Frontal cortex (tissue), 4 donors: ENCODE results near the gene RAPGEF1. TPM values are rescaled to one million over a fixed set of nuclear protein-coding genes. Genes with fewer than 3 reads are reported as not detected.
A peak's percentile ranks its signal among the peaks of the same experiment; 100 is the strongest.
"Not testable (repeated sequence)": the region's sequence is repeated elsewhere in the genome, so short reads cannot be mapped to it uniquely, and the experiment has no call there.

Experiments
- DNase-seq, 2 donors: peaks; one replicate each; pipeline ENCODE4 v3.0.0; 2012; ENCODE audit warnings: low spot score in 2 of 2
- FAIRE-seq: peaks from 2 replicates; lab custom pipeline; 2012; peaks lifted over from hg19 to GRCh38; lab: Jason Lieb, UNC
- total RNA-seq: library from RNA; depleted of rRNA; stranded (reverse); fragments of >200 nt; gene quantifications from one replicate; pipeline ENCODE4 v1.2.3, GENCODE V29; 2014
- donor health status: control.
- donor health status: control.
- donor health status: control.

Gene RAPGEF1
- total RNA-seq, 1 donor from 2014 or later: 28.1 TPM

- not testable (repeated sequence) for FAIRE-seq, DNase-seq
Measured at GRCh38 chr9:131753751-131754150, 13.9 kb upstream of the RAPGEF1 start.

- DNase-seq (no peak), FAIRE-seq (no peak)
Measured at GRCh38 chr9:131752231-131752884, 12.5 kb upstream of the RAPGEF1 start.

GRCh38 chr9:131748411-131748955 is 8.6 kb upstream of the RAPGEF1 start:
- no peak for DNase-seq
- no peak for FAIRE-seq

GRCh38 chr9:131747352-131747751 is 7.5 kb upstream of the RAPGEF1 start:
- FAIRE-seq (peak; percentile 6), DNase-seq (peak in 1 of 2 donors; percentile 54)

GRCh38 chr9:131745610-131746009 is 5.7 kb upstream of the RAPGEF1 start:
- no peak for FAIRE-seq
- no peak for DNase-seq

- no peak for FAIRE-seq
- no peak for DNase-seq
Measured at GRCh38 chr9:131744720-131745201, 4.9 kb upstream of the RAPGEF1 start.

GRCh38 chr9:131744171-131744719 is 4.4 kb upstream of the RAPGEF1 start:
- FAIRE-seq (no peak), DNase-seq (no peak)

GRCh38 chr9:131743501-131743900 is 3.6 kb upstream of the RAPGEF1 start:
- DNase-seq (no peak), FAIRE-seq (no peak)

GRCh38 chr9:131743096-131743495 is 3.2 kb upstream of the RAPGEF1 start:
- DNase-seq (no peak), FAIRE-seq (no peak)

- DNase-seq: no peak
- no peak for FAIRE-seq
Measured at GRCh38 chr9:131740898-131741297, 1.0 kb upstream of the RAPGEF1 start.

GRCh38 chr9:131739133-131739958 is 530 bp downstream of the RAPGEF1 start:
- no peak for FAIRE-seq
- DNase-seq: peak; percentile 75 to 83

- no peak for DNase-seq
- no peak for FAIRE-seq
Measured at GRCh38 chr9:131738293-131739132, 1.4 kb downstream of the RAPGEF1 start.

- DNase-seq (no peak), FAIRE-seq (no peak)
Measured at GRCh38 chr9:131737426-131737825, 2.5 kb downstream of the RAPGEF1 start.

- FAIRE-seq: no peak
- DNase-seq: no peak
Measured at GRCh38 chr9:131736431-131736830, 3.4 kb downstream of the RAPGEF1 start.

- no peak for DNase-seq
- FAIRE-seq: no peak
Measured at GRCh38 chr9:131735238-131736128, 4.4 kb downstream of the RAPGEF1 start.

- FAIRE-seq: no peak
Measured at GRCh38 chr9:131734781-131735180, 5.1 kb downstream of the RAPGEF1 start.

GRCh38 chr9:131734165-131734610 is 5.7 kb downstream of the RAPGEF1 start:
- no peak for FAIRE-seq
- DNase-seq: no peak

More at GRCh38 chr9:131734781-131735180, 5.1 kb downstream of the RAPGEF1 start:
- DNase-seq: no peak

GRCh38 chr9:131733541-131734061 is 6.3 kb downstream of the RAPGEF1 start:
- DNase-seq (no peak), FAIRE-seq (no peak)
